ENCODE data around the gene SFPQ. TPM values are rescaled to one million over a fixed set of nuclear protein-coding genes. Genes with fewer than 3 reads are reported as not detected.

The SFPQ gene
- total RNA-seq, 1 donor from 2014 or later = 216 TPM

GRCh38 chr1:35210321-35211119 lies 17.6 kb upstream of the SFPQ start:
- Histone ChIP-seq H3K4me3 (ENCODE audit: low read depth, low read length) (no peak overlapping the region), H3K36me3 (ENCODE audit: control insufficient read depth, insufficient read depth, low read length) (no peaks in the 10 kb centered on the region), H3K27me3 (ENCODE audit: control insufficient read depth, insufficient read depth, low read length) (no peaks in the 10 kb centered on the region)
- no peak for TF ChIP-seq CTCF (IDR thresholded peaks at IDR 0.05; ENCODE audit: insufficient read depth, low read length, poor library complexity, severe bottlenecking)
- no peak for DNase-seq (ENCODE audit: low read depth)

- TF ChIP-seq CTCF (IDR thresholded peaks at IDR 0.05; ENCODE audit: insufficient read depth, low read length, poor library complexity, severe bottlenecking) = no peak
- Histone ChIP-seq H3K27me3 (ENCODE audit: control insufficient read depth, insufficient read depth, low read length) (no peaks in the 10 kb centered on the region), H3K4me3 (ENCODE audit: low read depth, low read length) (no peak overlapping the region), H3K36me3 (ENCODE audit: control insufficient read depth, insufficient read depth, low read length) (no peaks in the 10 kb centered on the region)
- DNase-seq (ENCODE audit: low read depth) = no peak
Measured at GRCh38 chr1:35203295-35203694, 10.3 kb upstream of the SFPQ start.

- TF ChIP-seq CTCF (IDR thresholded peaks at IDR 0.05; ENCODE audit: insufficient read depth, low read length, poor library complexity, severe bottlenecking) = peak; percentile 90
- no peaks in the 10 kb centered on the region for H3K36me3 ChIP-seq (ENCODE audit: control insufficient read depth, insufficient read depth, low read length)
- H3K27me3 ChIP-seq (ENCODE audit: control insufficient read depth, insufficient read depth, low read length) = no peaks in the 10 kb centered on the region
- no peak overlapping the region for H3K4me3 ChIP-seq (ENCODE audit: low read depth, low read length)
- DNase-seq (ENCODE audit: low read depth) = peak; percentile 52
Measured at GRCh38 chr1:35202048-35202719, 9.2 kb upstream of the SFPQ start.

GRCh38 chr1:35201631-35202030 lies 8.7 kb upstream of the SFPQ start:
- Histone ChIP-seq H3K27me3 (ENCODE audit: control insufficient read depth, insufficient read depth, low read length) (no peaks in the 10 kb centered on the region), H3K4me3 (ENCODE audit: low read depth, low read length) (no peak overlapping the region), H3K36me3 (ENCODE audit: control insufficient read depth, insufficient read depth, low read length) (no peaks in the 10 kb centered on the region)
- DNase-seq (ENCODE audit: low read depth) = no peak
- no peak for TF ChIP-seq CTCF (IDR thresholded peaks at IDR 0.05; ENCODE audit: insufficient read depth, low read length, poor library complexity, severe bottlenecking)

- Histone ChIP-seq H3K27me3 (ENCODE audit: control insufficient read depth, insufficient read depth, low read length) (no peaks in the 10 kb centered on the region), H3K4me3 (ENCODE audit: low read depth, low read length) (peak overlapping the region; percentile 99), H3K36me3 (ENCODE audit: control insufficient read depth, insufficient read depth, low read length) (peaks cover 3% of the 10 kb centered on the region)
- no peak for TF ChIP-seq CTCF (IDR thresholded peaks at IDR 0.05; ENCODE audit: insufficient read depth, low read length, poor library complexity, severe bottlenecking)
- no peak for DNase-seq (ENCODE audit: low read depth)
Measured at GRCh38 chr1:35192056-35192852, 691 bp downstream of the SFPQ start.
